HUDEP-2 (cell line): ENCODE measurements around the gene ZNF841.
"Not testable (repeated sequence)": the region's sequence is repeated elsewhere in the genome, so short reads cannot be mapped to it uniquely, and the experiment has no call there.

Source experiments
- DNase-seq, 76 experiments: peaks; one replicate each; lab custom pipeline; 2025; ENCODE audit not compliant: unreplicated experiment in 76 of 76; lab: John Stamatoyannopoulos, UW

ZNF841 gene

DNA sequence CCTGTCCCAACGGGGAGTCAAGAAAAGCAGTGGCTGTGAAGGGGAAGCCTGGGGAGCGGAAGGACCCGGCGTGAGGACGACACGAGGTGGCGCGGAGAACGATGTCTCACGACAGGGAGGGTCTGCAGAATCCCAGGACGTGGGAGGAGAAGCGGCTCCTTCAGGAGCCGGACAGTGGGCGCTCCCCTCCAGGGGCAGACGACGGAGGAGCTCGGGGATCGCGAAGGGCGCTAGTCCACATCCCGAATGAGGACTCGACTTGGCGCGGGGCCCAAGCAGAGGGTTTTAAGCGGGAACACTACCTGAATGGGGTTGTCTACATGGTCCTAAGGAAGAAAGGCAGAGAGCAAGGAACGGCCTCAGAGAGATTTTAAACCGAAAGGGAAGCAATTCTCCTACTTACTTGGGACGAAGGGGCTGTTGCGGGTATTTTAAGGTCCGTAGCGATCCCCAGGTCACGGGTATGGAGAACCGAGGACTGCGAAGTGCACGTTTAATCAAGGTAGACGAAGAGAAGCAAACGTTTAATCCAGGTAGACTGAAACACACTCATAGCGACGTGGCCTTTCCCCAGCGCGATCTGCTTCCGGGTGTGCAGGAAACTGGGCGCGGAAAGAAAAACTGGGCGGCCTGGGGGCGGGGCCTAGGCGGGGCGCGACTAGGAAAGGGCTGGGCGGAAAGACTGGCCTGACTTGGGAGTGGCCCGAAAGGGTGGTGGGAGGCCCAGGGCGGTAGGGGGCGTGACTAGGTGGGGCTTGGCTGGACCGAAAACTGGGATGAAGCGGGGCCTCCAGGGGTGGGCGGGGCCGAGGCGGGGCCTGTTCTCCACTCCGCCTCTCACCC lies at the start of gene ZNF841:
Gene ZNF841 (minus strand): TSS at position 594 of the 843 bp plus-strand sequence. CDS start 10,964 bp downstream, outside the sequence.
- peak in 69 of 76 experiments; percentile 8 to 92 (median 79) for DNase-seq

DNA sequence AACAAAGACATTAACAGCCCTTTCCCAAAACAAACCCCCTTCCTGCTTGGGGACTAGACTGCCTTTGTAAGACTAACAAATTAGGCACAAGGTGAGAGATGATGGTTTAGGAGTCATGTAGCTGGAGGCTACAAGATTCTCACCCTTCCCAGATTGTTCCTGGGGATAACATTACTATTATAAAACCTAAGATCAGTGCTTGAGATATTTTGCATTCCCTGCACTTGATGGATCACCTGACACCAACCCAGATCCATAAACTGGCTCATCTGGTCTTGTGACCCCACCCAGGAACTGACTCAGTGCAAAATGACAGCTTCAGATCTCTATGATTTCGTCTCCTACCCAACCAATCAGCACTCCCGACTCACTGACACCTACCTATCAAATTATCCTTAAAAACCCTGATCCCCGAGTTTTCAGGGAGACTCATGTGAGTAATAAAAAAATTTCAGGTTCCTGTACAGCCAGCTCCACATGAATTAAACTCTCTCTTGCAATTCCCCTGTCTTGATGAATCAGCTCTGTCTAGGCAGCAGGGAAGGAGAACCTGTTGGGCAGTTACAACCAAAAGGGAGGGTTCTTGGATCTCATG lies 46.5 kb upstream of the ZNF841 start:
- no peak for DNase-seq

DNA sequence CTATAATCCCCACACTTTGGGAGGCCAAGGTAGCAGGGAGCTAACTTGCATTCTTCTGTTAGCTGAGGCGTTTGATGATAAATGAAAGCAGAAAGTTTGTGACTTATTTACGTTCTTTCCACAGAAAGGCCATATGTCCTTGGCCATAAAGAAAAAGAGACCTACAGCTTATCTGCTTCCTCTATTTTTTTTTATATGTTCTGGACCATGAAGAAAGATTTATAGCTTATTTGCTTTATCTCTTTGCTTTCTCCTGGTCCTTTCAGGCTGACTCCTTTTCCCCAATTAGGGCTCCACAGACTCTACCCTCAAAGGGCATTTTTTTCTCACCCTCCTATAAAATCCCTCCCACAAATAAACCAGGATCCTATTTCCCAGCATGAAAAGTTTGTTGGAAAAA lies 45.6 kb upstream of the ZNF841 start:
- DNase-seq, result no peak

DNA sequence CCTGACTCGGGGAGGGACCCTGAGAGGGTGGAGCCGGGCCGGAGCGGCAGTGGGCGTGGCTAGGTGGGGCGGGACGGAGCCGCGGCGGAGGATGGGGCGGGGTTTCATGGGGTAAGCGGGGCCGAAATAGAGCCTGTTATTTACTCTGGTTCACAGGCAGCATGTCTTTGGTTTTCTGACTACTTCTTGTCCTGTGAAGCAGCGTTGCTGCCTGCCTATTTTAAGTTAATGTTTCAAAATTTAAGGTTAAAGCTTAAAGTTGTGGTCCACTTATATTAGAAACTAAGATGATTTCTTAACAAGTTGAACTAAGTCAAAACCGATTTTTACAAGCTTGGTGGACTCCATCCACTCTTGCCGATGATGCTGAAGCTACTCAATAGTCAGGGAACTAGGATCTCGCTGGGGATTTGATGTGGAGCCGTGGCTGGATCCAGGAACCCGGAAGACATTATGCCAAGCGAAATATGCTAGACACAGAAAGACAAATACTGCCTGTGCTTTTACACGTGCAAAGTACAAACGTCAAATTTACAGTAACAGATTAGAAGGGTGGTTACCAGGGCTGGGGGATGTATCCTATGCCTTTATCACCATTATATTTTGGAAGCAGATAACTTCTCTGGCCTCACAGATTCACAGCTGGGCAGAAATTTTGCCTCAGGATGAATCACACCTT lies 44.6 kb upstream of the ZNF841 start:
- DNase-seq, result peak in 6 of 76 experiments; percentile 97 to 99 (median 98)

DNA sequence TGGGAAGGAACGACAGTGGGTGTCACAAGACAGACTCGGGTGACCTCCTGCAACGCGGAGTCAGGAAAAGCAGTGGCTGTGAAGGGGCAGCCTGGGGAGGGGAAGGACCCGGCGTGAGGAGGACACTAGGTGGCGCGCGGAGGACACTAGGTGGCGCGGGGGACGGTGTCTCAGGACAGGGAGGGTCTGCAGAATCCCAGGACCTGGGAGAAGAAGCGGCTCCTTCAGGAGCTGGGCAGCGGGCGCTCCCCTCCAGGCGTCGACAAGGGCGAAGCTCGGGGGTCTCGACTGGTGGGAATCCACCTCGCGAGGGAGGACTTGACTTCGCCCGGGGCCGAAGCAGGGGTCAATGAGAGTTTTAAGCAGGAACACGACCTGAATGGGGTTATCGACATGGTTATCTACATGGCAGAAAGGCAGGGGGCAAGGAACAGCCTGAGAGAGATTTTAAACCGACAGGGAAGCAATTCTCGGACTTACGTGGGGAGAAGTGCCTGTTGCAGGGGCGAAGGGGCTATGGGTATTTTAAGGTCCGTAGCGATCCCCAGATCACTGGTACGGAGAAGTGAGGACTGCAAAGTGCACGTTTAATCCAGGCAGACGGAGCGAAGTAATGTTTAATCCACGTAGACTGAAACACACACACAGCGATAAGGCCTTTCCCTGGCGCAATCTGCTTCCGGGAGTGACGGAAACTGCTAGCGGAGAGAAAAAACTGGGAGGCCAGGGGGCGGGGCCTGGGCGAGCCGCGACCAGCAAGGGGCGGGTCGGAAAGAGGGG lies 43.9 kb upstream of the ZNF841 start, which contains the start of gene ZNF616:
Gene ZNF616 (minus strand): TSS at position 687 of the 780 bp plus-strand sequence. CDS start 9,426 bp downstream, outside the sequence.
- DNase-seq, result peak; percentile 45 to 99 (median 97)

DNA sequence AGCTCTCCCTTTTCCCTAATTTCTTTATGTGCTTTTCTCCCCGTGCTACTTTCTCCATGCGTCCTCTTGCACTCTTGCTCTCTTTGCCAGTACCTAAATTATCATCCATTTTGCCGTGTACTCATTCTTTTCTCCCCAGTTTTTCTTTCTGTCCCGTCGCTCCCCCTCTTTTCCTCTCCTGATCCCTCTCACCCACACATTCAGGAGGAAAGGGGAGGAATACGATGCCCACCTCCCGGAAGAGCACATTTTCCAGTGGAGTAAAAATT lies 43.4 kb upstream of the ZNF841 start:
- peak in 1 of 76 experiments; percentile 39 for DNase-seq

DNA sequence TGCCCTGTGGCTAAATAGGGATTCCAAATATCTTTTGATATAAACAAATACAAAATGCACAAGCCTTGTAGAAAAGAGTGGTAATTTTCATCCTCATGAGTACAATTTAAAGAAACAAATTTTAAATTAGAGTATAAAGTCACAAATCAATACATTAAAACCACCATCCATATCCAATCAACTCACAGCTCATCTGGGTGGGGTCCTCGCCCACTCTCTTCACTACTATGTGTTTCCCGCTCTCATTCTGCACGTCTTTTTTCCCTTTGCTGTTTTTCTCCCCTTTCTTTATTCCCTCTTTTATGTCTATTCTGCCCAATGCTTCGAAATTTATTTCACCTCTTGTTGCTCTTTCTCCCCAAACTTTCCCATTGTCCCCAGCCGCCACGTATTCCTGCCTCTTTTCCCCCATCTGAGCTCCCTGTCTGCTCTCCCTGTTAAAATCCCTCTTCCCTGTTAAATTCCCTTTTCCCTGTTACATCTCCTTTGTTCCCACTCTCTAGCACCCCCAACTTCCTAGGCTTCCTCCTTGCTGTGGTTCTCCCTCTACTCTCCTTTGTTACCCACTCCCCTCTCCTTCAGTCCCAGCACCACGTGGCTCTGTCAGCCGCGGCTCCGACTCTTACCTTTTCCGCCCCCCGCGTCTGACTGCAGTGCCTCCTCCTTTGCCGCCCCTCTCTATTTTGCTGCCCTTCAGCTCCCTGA lies 42.9 kb upstream of the ZNF841 start:
- peak in 34 of 76 experiments; percentile 2 to 60 (median 24) for DNase-seq

DNA sequence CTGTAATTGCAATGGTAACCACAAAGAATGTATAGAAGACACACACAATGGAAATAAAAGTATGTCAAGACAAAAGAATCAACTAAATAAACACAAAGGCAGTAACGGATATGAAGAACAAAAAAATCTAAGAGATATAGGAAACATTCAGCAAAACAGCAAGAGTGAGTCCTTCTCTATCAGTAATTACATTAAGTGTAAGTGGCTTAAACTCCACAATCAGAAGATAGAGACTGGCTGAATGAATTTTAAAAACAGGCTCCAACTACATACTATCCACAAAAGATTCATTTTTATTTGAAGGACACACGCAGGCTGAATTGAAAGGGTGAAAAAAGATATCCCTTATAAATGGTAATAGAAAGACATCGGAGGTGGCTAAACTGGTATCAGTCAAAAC lies 24.7 kb upstream of the ZNF841 start:
- DNase-seq, result no peak

DNA sequence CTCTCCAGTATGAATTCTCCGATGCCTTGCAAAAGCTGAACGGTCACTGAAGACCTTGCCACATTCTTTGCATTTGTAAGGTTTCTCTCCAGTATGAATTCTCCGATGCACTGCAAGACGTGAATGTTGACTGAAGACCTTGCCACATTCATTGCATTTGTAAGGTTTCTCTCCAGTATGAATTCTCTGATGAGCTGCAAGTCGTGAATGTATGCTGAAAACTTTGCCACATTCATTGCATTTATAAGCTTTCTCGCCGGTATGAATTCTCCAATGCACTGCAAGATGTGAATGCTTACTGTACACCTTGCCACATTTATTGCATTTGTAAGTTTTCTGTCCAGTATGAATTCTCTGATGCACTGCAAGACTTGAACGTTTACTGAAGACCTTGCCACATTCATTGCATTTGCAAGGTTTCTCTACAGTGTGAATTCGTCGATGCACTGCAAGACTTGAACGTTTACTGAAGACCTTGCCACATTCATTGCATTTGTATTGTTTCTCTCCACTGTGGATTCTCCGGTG lies 20.0 kb upstream of the ZNF841 start:
- no peak for DNase-seq

DNA sequence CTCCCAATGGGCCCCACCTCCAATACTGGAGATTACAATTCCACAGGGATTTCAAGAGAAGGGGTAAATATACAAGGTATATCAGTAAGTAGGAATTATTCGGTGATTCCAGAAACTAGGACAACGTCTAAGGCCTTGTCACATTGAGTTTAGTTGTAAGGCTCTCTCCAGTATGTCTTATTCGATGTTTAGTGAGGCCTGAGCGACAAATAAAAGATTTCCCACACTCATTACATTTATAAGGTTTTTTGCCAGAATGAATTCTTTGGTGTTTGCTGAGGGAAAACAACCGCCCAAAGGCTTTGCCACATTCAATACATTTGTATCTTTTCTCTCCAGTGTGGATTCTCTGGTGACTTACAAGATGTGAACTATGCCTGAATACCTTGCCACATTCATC lies 19.1 kb upstream of the ZNF841 start:
- no peak for DNase-seq

DNA sequence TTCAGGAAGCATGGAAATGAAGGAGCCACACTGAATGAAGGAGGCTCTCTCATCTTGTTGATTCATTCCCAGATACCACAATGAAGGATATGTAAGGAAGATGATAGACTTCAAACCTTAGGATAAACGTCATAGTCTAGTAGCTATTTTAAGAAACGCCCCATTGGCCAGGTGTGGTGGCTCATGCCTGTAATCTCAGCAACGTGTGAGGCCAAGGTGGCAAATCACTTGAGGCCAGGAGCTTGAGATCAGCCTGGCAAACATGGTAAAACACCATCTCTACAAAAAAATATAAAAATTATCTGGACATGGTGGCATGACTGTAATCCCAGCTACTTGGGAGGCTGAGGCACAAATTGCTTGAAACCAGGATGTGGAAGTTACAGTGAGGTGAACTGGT lies 17.1 kb upstream of the ZNF841 start:
- DNase-seq, result no peak

DNA sequence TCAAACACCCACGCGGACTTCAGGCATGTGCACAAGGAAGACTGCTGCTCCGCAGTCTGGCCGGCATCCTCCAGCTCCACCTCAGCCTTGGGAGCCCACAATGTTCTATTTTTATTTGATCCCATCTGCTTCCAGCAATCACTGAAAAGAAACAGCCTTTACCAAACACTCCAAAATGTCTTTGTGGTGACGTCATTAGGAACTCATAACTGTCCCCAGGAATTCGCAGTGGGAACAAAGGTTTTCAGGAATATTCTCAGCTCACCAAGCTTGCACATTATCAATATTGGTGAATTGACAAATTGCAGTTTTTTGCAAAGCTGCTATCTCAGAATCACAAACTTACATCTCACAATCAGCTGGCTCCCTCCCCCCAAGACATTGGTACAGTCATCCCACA lies 15.2 kb upstream of the ZNF841 start:
- no peak for DNase-seq

DNA sequence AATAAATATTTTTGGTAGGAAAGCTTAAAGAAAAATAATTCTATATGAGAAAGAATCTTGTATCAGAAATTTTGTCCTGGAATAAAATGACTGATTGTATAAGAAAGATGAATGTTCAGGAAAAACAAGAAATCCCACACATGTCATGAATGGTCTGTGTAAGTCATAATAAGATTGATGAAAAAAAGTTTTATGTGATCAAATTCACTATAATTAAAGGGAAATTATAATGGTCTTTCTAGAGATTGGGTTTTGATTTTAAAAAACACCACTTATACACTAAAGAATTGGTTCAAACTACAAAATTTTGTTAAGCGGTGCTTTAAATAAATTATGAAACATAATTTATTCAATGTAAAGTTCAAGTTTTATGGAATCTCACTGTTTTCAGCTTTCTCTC lies 7.2 kb upstream of the ZNF841 start:
- no peak for DNase-seq

DNA sequence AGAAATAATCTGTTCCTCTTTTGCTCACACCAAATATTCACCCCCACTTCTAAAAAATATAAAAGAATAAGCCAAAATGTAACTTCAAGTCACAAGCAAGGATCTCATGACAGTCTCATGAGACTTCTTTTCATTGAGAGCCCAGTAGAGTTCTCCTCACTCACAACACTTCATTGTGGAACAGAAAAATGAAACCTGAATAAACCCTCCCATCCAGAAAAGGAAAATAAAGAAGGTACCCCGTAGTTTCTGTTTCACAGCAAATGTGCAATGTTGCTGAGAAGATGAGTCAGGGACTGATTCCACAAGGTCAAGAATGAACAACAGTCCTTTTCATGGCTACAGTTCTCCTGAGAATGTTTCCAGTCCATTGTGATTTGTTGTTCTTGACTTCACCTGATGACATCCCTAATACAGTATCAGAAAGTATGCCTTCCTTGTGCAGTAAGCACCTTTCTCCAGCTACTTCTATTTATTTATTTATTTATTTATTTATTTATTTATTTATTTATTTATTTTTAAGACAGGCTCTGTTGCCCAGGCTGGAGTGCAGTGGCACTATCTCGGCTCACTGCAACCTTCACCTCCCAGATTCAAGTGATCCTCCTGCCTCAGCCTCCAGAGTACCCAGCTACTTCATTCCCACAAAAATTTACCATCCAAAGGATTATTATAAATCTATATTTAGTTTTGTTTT lies 6.4 kb upstream of the ZNF841 start:
- DNase-seq, result no peak

DNA sequence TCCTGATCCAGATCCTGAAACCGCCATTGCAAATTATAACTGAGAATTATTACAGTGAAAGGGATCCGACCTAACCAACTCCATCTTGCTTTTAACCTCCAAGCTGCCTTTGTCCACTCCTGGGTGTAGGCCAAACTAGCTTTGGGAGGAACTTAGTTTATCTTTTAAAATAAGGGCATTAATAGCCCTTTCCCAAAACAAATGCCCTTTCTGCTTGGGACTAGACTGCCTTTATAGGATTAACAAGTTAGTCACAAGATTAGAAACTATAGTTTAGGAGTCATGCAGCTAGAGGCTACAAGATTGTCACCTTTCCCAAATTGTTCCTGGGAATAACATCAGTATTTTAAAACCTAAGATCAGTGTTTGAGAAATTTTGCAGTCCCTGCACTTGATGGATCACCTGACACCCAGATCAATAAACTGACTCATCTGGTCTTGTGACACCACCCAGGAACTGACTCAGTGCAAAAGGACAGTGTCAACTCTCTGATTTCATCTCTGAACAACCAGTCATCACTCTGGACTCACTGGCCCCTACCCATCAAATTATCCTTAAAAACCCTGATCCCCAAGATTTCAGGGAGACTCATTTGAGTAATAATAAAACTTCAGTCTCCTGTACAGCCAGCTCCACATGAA lies 4.1 kb upstream of the ZNF841 start:
- no peak for DNase-seq

DNA sequence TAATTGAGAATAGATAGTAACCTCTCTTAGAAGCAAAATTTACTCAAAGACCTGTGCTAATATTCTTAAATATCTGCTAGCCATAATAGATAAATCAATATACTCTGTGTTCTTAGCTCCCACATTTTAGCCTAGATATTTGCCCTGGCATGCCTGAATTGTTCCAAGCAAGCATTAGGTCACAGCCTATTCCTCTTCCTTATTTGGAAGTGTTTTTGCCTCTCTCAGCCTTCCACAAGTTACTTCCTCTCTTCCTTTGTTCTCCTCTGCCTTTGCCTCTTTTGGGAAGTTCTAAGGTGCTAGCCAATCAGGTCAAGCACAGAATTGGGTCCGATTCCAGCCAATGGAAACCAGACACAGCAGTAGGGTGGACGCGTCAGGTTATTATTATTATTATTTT lies 851 bp upstream of the ZNF841 start:
- not testable (repeated sequence) for DNase-seq

DNA sequence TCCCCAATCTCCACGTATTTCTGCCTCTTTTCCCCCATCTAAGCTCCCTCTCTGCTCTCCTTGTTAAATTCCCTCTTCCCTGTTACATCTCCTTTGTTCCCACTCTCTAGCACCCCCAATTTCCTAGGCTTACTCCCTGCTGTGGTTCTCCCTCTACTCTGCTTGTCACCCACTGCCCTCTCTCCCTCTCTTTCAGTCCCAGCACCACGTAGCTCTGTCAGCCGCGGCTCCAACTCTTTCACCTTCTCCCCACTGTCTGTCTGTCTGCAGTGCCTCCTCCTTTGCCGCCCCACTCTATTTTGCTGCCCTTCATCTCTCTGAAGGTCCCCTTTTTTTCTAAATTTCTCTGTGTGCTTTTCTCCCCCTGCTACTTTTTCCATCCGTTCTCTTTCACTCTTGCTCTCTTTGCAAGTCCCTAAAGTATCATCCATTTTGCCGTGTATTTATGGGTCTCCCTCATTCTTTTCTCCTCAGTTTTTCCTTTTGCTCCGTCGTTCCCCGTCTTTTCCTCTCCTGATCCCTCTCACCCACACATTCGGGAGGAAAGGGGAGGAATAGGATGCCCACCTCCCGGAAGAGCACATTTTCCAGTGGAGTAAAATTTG lies 937 bp downstream of the ZNF841 start:
- no peak for DNase-seq

DNA sequence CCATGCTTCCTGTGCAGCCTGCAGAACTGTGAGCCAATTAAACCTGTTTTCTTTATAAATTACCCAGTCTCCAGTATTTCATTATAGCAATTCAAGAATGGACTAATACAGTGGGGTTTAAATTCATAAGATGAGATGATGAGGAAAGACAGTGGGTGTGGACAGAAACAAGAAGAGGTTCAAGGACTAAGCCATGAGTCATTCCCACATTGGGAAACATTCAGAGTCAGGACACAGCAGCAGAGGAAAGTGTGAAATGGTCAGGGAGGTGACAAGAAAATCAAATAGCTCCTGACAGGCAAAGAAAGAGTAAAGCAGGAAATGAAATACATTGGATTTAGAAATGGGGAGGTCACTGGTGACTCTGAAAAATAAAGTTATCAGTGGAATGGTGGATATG lies 9.1 kb downstream of the ZNF841 start:
- no peak for DNase-seq

DNA sequence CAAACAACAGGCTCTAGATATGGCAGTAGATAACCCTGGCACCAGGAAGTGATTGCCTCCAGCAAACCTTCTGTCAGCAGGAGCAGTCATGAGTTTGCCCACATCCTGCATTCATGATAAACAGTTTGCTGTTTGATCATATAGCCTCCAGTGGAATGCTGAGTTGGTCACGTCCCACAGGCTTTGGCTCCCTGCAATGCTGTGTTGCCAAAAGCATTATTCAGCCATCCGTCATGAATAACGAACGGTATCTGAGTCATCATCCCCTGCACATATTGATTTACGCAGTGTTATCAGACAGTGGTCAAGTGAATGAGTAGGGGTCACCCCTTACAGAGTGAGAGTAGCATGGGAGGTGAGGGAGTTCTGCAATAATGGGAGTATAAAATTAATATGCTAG lies 25.1 kb downstream of the ZNF841 start:
- no peak for DNase-seq
